GM18951 (cell line): Measurements from ENCODE around the gene JAGN1.
"Not testable (repeated sequence)": the region's sequence is repeated elsewhere in the genome, so short reads cannot be mapped to it uniquely, and the experiment has no call there.

Experiments
- POLR2A ChIP-seq: IDR thresholded peaks from 4 replicates; pipeline ENCODE4 v1.6.1; 2011; ENCODE audit warnings: mild to moderate bottlenecking; ENCODE audit not compliant: insufficient read length, insufficient read depth; ENCODE audit errors: extremely low read depth
- in situ Hi-C: fragments of 300-500 bp; cut with MboI; formaldehyde crosslinking; loops from one replicate; pipeline ENCODE4 v1.12.0; 2022; ENCODE audit warnings: low sequenced_read_pairs, mixed read lengths, inconsistent platforms; ENCODE audit not compliant: unreplicated experiment

The JAGN1 gene

DNA sequence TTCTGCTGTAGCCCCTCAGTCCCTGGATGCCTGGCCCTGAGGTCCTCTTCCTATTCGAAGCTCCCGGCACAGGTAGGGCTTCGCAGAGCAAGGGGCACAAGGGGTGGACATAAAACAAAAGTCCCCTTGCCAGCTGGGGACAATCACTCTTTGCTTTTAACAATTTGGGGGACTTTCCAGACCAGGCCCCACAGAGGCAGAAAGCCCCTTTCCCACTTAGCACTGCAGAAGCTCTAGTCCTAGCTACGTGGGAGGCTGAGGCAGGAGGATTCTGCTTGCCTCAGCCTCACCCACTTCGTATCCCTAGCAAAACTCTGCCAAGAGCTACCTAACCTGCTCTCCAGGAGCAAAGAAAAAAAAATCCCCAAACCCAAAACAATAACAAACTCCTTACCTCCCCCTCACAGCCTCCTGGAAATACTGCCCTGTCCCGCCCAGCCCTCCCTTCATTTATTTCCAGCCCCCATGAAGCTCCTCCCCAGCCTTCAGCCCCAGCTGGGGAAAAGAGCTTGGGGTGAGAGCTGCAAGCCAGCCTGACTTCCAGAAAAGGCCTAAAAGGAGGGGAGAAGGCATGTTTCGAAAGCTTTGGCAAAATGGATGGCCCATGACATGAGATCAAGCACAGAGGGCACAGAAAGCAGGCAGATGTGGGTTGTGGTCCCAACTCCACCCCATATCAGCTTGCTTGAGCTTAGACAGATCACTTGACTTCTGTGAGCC is 10.4 kb upstream of the JAGN1 start, which contains the start of gene CIDEC:
Gene CIDEC (minus strand): TSS at position 424 of the 720 bp plus-strand sequence. CDS start 1,767 bp downstream, outside the sequence.
- TF ChIP-seq POLR2A: no peak
- in situ Hi-C loops: no loop called here

DNA sequence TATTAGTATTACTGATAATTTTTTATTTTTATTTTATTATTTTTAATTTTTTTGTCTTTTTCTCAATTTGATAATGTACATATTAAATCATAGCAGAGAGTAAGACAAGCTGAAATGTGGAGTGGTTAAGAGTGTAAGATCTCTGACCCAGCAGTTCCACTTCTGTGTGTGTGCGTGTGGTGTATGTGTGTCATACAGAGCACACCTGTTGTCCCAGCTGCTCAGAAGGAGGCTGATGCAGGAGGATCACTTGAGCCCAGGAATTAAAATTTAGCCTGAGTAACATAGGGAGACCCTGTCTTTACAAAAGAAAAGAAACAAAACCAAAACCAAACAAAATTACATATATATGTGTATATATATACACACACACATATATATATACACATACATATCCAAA is 9.0 kb upstream of the JAGN1 start:
- TF ChIP-seq POLR2A: no peak
- in situ Hi-C loops: no loop called here

DNA sequence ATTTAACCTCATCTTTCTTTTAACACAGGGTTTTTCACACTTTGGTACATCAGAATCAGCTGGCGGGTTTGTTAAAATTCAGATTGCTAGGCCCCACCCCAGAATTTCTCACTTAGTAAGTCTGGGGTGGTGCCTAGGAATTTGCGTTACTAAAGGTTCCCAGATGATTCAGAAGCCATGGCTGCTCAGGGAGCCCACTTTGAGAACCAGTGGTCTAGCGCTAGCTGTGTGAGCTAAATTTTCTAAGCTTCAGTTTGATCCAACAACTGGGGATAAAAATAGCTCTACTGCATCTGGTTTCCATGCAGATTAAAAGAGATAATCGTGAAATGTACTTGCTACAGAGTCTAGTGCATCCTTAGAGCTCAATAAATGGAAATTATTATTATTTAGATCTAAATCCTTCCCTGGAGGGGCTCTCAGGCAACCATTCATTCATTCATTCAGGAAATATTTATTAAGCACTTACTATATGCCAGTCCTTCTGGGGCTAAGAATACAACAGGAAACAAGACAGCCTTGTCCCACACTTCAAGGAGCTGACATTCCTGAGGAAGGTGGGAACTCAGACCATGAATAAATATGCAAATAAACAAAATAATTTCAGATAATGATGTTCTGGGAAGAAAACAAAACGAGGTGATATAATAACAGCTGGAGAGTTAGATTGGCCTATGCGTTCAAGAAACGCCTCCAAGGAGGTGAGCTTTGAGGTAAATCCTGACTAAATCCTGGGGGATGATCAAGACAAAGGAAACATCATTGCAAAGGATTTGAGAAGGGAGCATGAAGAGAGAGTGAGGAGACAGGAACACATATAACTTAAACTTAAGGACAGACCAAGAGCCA is 6.5 kb upstream of the JAGN1 start:
- in situ Hi-C loops: no loop called here
- no peak for TF ChIP-seq POLR2A

DNA sequence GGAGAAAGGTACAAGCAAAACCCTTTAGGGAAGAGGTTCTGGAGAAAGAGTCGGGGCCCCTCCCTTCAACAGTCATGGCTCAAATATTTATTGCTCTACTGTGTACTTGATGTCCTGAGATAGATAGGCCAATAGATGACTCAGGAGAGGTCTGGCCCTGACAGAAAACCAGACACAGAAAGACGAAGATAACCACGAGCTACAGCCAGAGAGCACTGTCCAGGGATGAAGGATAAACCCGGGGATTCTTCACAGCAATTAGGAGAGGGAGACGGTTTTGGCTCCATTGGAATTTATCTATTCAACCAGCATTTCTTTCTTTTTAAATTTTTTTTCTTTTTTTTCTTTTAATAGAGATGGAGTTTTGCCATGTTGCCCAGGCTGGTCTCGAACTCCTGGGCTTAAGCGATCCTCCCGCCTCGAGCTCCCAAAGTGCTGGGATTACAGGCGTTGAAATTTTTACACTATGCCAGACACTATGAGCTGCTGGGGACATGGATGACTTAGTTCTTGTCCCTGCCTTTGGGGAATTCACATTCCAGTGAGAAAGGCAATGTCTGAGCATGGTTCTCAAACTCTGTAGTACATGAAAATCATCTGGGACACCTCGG is 5.8 kb upstream of the JAGN1 start:
- in situ Hi-C loops: no loop called here
- TF ChIP-seq POLR2A: no peak

DNA sequence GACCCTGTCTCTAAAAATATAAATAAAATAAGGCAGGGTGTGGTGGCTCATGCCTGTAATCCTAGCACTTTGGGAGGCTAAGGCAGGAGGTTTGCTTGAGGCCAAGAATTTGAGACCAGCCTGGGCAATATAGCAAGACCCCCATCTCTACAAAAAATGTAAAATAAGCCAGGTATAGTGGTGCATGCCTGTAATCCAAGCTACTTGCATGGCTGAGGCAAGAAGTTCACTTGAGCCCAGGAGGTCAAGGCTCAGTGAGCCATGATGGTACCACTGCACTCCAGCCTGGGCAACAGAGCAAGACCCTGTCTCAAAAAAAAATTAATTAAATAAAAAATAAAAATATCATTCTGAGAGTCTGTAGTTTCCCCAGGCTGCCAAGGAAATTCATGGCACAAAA is 4.1 kb upstream of the JAGN1 start:
- no peak for TF ChIP-seq POLR2A
- in situ Hi-C loops: no loop called here

DNA sequence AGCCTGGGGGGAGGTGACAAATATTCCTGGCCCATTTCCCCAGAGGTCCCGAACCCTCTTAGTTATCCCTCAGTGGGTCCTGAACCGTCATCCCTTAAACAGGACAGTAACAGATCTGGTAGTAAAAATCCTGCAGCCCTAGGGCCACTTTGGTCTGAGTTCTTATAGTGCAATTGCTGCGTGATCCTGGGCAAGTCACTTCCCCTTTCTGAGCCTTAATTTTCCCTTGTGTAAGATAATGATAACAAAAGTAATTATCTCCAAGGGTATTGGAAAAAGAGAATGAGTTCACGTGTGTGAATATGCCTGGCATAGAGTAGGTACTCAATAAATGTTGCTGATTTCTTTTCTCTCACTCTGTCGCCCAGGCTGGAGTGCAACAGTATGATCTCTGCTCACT is 2.9 kb upstream of the JAGN1 start:
- in situ Hi-C loops: no loop called here

DNA sequence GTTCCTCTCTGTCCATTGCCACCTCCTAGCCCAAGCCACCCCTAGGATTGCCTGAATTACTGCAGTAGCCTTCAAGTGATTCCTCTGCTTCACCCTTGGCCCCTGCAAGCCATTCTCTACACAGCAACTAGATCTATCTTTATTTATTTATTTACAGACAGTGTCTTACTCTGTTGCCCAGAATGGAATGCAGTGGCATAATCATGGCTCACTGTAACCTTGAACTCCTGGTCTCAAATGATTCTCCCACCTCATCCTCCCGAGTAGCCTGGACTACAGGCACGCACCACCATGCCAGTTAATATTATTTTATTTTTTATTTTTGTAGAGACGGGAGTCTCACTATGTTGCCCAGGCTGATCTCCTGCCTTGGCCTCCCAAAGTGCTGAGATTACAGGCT is 1.9 kb upstream of the JAGN1 start:
- TF ChIP-seq POLR2A: no peak
- in situ Hi-C loops: no loop called here

More for the DNA sequence above, 2.9 kb upstream of the JAGN1 start:
- TF ChIP-seq POLR2A: no peak

DNA sequence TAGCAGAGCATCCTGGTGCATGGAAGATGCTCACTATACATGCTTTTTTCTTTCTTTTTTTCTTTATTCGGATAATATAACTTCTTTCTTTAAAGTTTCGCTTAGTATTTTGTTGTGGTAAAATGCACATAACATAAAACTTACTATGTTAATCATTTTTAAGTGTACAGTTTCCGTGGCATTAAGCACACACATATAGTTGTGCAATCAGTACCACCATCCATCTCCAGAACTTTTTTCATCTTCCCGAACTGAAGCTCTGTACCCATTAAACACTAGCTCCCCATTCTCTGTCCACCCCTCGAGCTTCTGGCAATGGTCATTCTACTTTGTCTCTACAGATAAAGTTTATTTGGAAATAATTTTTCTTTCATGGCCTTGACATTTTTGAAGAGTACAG is 1.0 kb upstream of the JAGN1 start:
- no peak for TF ChIP-seq POLR2A
- in situ Hi-C loops: no loop called here

DNA sequence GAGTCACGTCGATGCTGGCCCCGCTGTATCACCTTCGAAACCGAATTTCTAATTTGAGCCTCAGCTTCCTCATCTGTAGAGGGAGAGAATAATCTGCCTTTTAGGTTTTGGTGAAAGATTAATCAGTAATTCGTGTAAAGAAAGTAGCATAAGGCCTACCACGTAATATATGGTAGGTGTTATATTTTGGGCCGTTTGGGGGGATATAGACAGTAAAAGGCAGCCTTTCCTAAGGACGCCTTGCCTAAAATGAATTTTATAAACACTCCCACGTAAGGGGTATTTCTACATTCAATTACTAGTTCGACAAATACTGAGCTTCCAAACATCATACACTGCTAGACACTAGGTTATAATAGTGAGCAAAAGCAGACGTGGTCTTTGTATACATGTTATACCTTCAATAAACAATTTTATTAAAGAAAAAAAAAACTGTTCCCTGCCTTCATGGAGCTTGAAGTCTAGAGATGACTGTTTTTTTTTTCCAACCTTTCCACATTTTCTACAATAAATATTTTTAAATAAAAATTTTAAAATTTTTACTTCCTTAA is 737 bp downstream of the JAGN1 start:
- in situ Hi-C loops: no loop called here
- TF ChIP-seq POLR2A: no peak

DNA sequence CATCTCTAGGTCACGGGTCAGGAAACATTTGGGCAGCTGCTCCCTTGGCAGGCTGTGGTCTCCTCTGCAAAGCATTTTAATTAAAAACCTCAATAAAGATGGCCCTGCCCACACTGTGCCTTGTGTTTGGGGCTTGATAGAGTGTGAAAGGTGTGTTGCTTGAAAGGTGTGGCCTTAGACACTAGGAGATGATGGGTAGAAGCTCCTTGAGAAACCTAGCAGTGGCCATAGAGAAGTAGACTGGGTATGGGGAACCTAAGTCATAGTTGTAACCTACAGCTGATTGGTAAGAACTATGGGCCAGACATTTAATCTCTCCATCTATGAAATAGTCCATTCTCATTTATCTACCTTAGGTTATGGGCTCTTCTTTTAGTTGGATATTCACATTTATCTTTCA is 3.3 kb downstream of the JAGN1 start:
- in situ Hi-C loops: no loop called here
- no peak for TF ChIP-seq POLR2A

DNA sequence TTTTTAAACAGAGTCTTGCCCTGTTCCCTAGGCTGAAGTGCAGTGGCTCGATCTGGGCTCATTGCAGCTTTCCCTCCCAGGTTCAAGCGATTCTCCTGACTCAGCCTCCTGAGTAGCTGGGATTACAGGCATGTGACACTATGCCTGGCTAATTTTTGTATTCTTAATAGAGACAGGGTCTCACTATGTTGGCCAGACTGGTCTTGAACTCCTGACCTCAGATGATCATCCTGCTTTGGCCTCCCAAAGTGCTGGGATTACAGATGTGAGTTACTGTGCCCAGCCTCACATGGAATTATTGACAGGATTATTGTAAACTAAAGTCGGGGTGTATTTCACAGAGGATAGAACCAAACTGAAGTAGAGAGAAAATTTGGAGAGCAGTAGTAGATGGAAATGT is 5.3 kb downstream of the JAGN1 start:
- in situ Hi-C loops: not testable (repeated sequence)

DNA sequence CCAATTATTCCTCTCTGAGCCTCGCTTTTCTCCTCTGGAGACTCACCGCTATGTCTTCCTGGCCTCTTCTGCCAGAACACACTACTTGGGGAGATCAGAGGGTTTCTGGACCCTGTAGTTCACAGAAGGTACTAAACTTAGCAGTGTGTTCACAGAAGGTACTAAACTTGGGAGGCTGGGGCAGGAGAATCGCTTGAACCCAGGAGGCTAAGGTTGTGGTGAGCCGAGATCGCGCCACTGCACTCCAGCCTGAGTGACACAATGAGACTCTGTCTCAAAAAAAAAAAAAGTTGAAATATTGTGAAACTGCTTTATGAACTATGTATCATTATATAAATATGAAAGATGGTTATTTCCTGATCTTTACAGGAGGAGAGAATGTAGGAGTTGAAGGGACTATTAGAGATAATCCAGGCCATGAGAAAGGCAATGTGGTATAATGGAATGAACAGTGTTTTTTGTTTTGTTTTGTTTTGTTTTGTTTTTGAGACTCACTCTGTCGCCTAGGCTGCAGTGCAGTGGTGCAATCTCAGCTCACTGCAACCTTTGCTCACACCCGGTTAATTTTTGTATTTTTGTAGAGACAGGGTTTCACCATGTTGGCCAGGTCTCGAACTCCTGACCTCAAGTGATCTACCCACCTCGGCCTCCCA is 6.5 kb downstream of the JAGN1 start:
- in situ Hi-C loops: not testable (repeated sequence)
